Keratinocyte (primary cell): ENCODE measurements around the gene C5orf34. TPM values are rescaled to one million over a fixed set of nuclear protein-coding genes. Genes with fewer than 3 reads are reported as not detected.

Source experiments
- DNase-seq: peaks from one replicate; pipeline ENCODE4 v3.0.0-alpha.2; 2011; ENCODE audit warnings: low read depth, missing footprints, low spot score
- FAIRE-seq: peaks from 2 replicates; lab custom pipeline; 2011; peaks lifted over from hg19 to GRCh38; lab: Jason Lieb, UNC
- H2AFZ ChIP-seq: 2 replicates; pipeline ENCODE4 v1.6.0; 2012; ENCODE audit warnings: low read length, control low read depth, inconsistent platforms; ENCODE audit not compliant: control insufficient read depth
- H3K27ac ChIP-seq: 2 replicates; pipeline ENCODE4 v1.5.1; 2011; ENCODE audit warnings: low read length; ENCODE audit not compliant: control insufficient read depth, insufficient read depth
- H3K27me3 ChIP-seq: 3 replicates; pipeline ENCODE4 v1.6.0; 2011; ENCODE audit warnings: low read length; ENCODE audit not compliant: control insufficient read depth, insufficient read depth; ENCODE audit errors: extremely low read depth
- H3K36me3 ChIP-seq, 2 experiments: 2 replicates in 1 of 2; 3 replicates in 1 of 2; pipeline ENCODE4 v1.5.1; 2011; ENCODE audit warnings: low read length in 2 of 2, mild to moderate bottlenecking in 1 of 2; ENCODE audit not compliant: control insufficient read depth in 2 of 2, insufficient read depth in 2 of 2; ENCODE audit errors: extremely low read depth in 1 of 2
- H3K4me1 ChIP-seq: 3 replicates; pipeline ENCODE4 v1.5.1; 2011; ENCODE audit warnings: low read length; ENCODE audit not compliant: control insufficient read depth, insufficient read depth; ENCODE audit errors: extremely low read depth
- H3K4me2 ChIP-seq: 3 replicates; pipeline ENCODE4 v1.6.0; 2011; ENCODE audit warnings: low read depth, low read length; ENCODE audit not compliant: control insufficient read depth, insufficient read depth; ENCODE audit errors: extremely low read depth
- H3K4me3 ChIP-seq, 3 experiments: fragments of 200-600 bp in 1 of 3; sonication (generic) in 1 of 3; 2 replicates in 2 of 3; 3 replicates in 1 of 3; pipeline ENCODE4 v1.5.1; 2011 to 2016; ENCODE audit warnings: low read length in 3 of 3, mild to moderate bottlenecking in 3 of 3, control low read depth in 2 of 3, inconsistent platforms in 1 of 3, low read depth in 1 of 3, mixed read lengths in 1 of 3, mixed run types in 1 of 3, moderate library complexity in 1 of 3; ENCODE audit not compliant: control insufficient read depth in 2 of 3, insufficient read depth in 2 of 3; ENCODE audit errors: extremely low read depth in 1 of 3
- H3K79me2 ChIP-seq: 2 replicates; pipeline ENCODE4 v1.6.0; 2012; ENCODE audit warnings: low read length; ENCODE audit not compliant: control insufficient read depth, insufficient read depth
- H3K9ac ChIP-seq: 3 replicates; pipeline ENCODE4 v1.6.0; 2011; ENCODE audit warnings: low read length; ENCODE audit not compliant: control insufficient read depth, insufficient read depth; ENCODE audit errors: extremely low read depth
- H3K9me1 ChIP-seq: 3 replicates; pipeline ENCODE4 v1.6.0; 2011; ENCODE audit warnings: low read length; ENCODE audit not compliant: control insufficient read depth, insufficient read depth; ENCODE audit errors: extremely low read depth
- H3K9me3 ChIP-seq: 2 replicates; pipeline ENCODE4 v1.5.1; 2012; ENCODE audit warnings: low read depth, low read length; ENCODE audit not compliant: control insufficient read depth
- H4K20me1 ChIP-seq: 3 replicates; pipeline ENCODE4 v1.6.0; 2011; ENCODE audit warnings: low read length; ENCODE audit not compliant: control insufficient read depth, insufficient read depth; ENCODE audit errors: extremely low read depth
- CTCF ChIP-seq, 3 experiments: IDR thresholded peaks in 1 of 3; conservative IDR thresholded peaks in 1 of 3; optimal IDR thresholded peaks in 1 of 3; 2 replicates in 2 of 3; 3 replicates in 1 of 3; pipeline versions ENCODE3 to v1.5.1; 2011; ENCODE audit warnings: low read length in 3 of 3, mild to moderate bottlenecking in 3 of 3, moderate library complexity in 2 of 3, control low read depth in 1 of 3, inconsistent platforms in 1 of 3; ENCODE audit not compliant: insufficient read depth in 2 of 3; ENCODE audit errors: extremely low read depth in 1 of 3
- EZH2 ChIP-seq: IDR thresholded peaks from one replicate; pipeline ENCODE4 v1.6.1; 2012; ENCODE audit warnings: inconsistent platforms, mild to moderate bottlenecking, low read length, moderate library complexity
- dilution Hi-C: fragments of 300-500 bp; cut with MboI; formaldehyde crosslinking; loops from one replicate; pipeline ENCODE4 v1.7.0; 2020; ENCODE audit warnings: low sequenced_read_pairs; ENCODE audit not compliant: extremely low pct_ligation_motif_present
- polyA minus RNA-seq, 3 experiments: library from RNA; depleted of rRNA, polyadenylated mRNA; stranded (reverse); fragments of >200 nt; gene quantifications; 1 replicate in 1 of 3; 2 replicates in 1 of 3; 3 replicates in 1 of 3; pipeline ENCODE4 v1.2.3, GENCODE V29; 2011
- polyA plus RNA-seq, 5 experiments: library from polyadenylated mRNA; depleted of rRNA in 3 of 5; stranded (reverse) in 3 of 5; stranded (forward) in 1 of 5; unstranded in 1 of 5; fragments of >200 nt; gene quantifications; 1 replicate in 1 of 5; 2 replicates in 3 of 5; 3 replicates in 1 of 5; pipeline versions ENCODE4 v1.2.1 to v1.2.3, GENCODE V29; 2011 to 2012; ENCODE audit warnings: missing spikeins in 2 of 5, low read depth in 1 of 5, low replicate concordance in 1 of 5

Gene C5orf34
- polyA plus RNA-seq: 2.6 to 5.8 TPM (median 2.7 TPM) in 3 replicates
- polyA plus RNA-seq (2011; ENCODE audit: low read depth): 0.76 TPM
- 1.1 and 1.8 TPM in 2 replicates for polyA plus RNA-seq (2011; cell fraction: cytosol; rRNA removed)
- 4.9 and 5.4 TPM in 2 replicates for polyA plus RNA-seq (2011; cell fraction: nucleus; rRNA removed)
- 1.1 and 1.5 TPM in 2 replicates for polyA plus RNA-seq (2012; ENCODE audit: low replicate concordance)
- polyA minus RNA-seq: 0.23 to 5.5 TPM (median 2.5 TPM) in 3 replicates
- polyA minus RNA-seq (2011; cell fraction: cytosol; rRNA and poly(A)+ RNA removed): 1.3 TPM
- polyA minus RNA-seq (2011; cell fraction: nucleus; rRNA and poly(A)+ RNA removed): 2.1 and 4.0 TPM in 2 replicates

- dilution Hi-C loops: no loop called here
- H3K4me2 ChIP-seq: peak within 1 kb of the TSS; percentile 87
- DNase-seq: peak; percentile 64
- no peaks in the 10 kb centered on the region for H3K9me3 ChIP-seq
- FAIRE-seq: peak; percentile 39
- TF ChIP-seq EZH2 (no peak), CTCF (optimal IDR thresholded peaks at IDR 0.05 in 1 of 3, IDR thresholded peaks at IDR 0.05 in 1 of 3, conservative IDR thresholded peaks at IDR 0.05 in 1 of 3; ENCODE audit: extremely low read depth in 1 of 3, insufficient read depth in 2 of 3, low read length in 3 of 3) (no peak)
- peak within 1 kb of the TSS; percentile 92 for H3K27ac ChIP-seq
- H3K4me1 ChIP-seq: peaks cover 16% of the 10 kb centered on the region
- peaks cover 12% of the 10 kb centered on the region for H3K79me2 ChIP-seq
- no peaks in the 10 kb centered on the region for H3K36me3 ChIP-seq
- no peaks in the 10 kb centered on the region for H3K27me3 ChIP-seq
- no peaks in the 10 kb centered on the region for H3K9me1 ChIP-seq
- no peaks in the 10 kb centered on the region for H4K20me1 ChIP-seq
- peak within 1 kb of the TSS; percentile 51 to 87 (median 82) for H3K4me3 ChIP-seq
- peak within 1 kb of the TSS; percentile 94 for H3K9ac ChIP-seq
- H2AFZ ChIP-seq: peak within 1 kb of the TSS; percentile 87
These were observed at the start of gene C5orf34 for GRCh38 chr5:43514816-43515677. C5orf34 (minus strand) TSS chr5:43515148; CDS start chr5:43509339, 5,809 bp downstream.

GRCh38 chr5:43564289-43564850 lies 49.4 kb upstream of the C5orf34 start:
- no peaks in the 10 kb centered on the region for H3K9me1 ChIP-seq
- no peaks in the 10 kb centered on the region for H3K36me3 ChIP-seq
- TF ChIP-seq EZH2 (no peak), CTCF (optimal IDR thresholded peaks at IDR 0.05 in 1 of 3, IDR thresholded peaks at IDR 0.05 in 1 of 3, conservative IDR thresholded peaks at IDR 0.05 in 1 of 3; ENCODE audit: extremely low read depth in 1 of 3, insufficient read depth in 2 of 3, low read length in 3 of 3) (no peak)
- dilution Hi-C loops: no loop called here
- H4K20me1 ChIP-seq: no peaks in the 10 kb centered on the region
- H2AFZ ChIP-seq: no peak overlapping the region
- no peak for DNase-seq
- H3K4me1 ChIP-seq: no peaks in the 10 kb centered on the region
- no peaks in the 10 kb centered on the region for H3K79me2 ChIP-seq
- no peak overlapping the region for H3K27ac ChIP-seq
- FAIRE-seq: no peak
- H3K27me3 ChIP-seq: no peaks in the 10 kb centered on the region
- no peak overlapping the region for H3K4me2 ChIP-seq
- H3K4me3 ChIP-seq: no peak overlapping the region
- no peak overlapping the region for H3K9ac ChIP-seq
- H3K9me3 ChIP-seq: no peaks in the 10 kb centered on the region
